VCaP (cell line): Measurements from ENCODE around the gene FFAR1.

Source experiments
- H3K27ac ChIP-seq: fragments of 450-650 bp; 2 replicates; pipeline ENCODE4 v1.5.1; 2017
- TF ChIP-seq, protein P1 (sequence below): fragments of 450-650 bp; conservative IDR thresholded peaks from 2 replicates; pipeline ENCODE4 v1.5.1; 2017; ENCODE audit warnings: mild to moderate bottlenecking, moderate library complexity

FFAR1 gene

GRCh38 chr19:35328851-35329285 lies 18.8 kb upstream of the FFAR1 start, which contains the start of gene CD22:
Gene CD22 (plus strand): TSS chr19:35329187. CDS start chr19:35332041, 2,854 bp downstream.
- no peak within 1 kb of the TSS for H3K27ac ChIP-seq
- TF ChIP-seq, protein P1, sequence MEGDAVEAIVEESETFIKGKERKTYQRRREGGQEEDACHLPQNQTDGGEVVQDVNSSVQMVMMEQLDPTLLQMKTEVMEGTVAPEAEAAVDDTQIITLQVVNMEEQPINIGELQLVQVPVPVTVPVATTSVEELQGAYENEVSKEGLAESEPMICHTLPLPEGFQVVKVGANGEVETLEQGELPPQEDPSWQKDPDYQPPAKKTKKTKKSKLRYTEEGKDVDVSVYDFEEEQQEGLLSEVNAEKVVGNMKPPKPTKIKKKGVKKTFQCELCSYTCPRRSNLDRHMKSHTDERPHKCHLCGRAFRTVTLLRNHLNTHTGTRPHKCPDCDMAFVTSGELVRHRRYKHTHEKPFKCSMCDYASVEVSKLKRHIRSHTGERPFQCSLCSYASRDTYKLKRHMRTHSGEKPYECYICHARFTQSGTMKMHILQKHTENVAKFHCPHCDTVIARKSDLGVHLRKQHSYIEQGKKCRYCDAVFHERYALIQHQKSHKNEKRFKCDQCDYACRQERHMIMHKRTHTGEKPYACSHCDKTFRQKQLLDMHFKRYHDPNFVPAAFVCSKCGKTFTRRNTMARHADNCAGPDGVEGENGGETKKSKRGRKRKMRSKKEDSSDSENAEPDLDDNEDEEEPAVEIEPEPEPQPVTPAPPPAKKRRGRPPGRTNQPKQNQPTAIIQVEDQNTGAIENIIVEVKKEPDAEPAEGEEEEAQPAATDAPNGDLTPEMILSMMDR = no peak

- no peak overlapping the region for H3K27ac ChIP-seq
- TF ChIP-seq, protein P1 = no peak
Observed at GRCh38 chr19:35329323-35329722, 18.4 kb upstream of the FFAR1 start.

DNA sequence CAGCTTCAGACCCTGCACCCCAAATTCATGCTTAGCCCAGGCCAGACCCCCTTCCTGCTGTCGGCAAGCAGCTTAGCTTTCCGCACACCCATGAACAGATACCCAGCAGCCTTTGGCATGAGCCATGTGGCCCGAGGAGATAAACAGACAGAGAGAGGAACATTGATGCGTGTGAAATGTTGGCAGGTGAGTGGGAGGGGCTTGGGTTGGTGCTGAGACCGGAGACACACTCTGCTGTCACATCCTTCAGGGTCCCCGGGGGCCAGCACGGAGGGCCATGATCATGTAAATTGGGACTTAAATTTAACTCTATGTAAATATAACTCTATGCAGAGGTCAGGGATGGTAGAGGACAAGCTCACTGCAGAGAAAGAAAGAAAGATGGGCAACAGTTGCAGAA lies 17.2 kb upstream of the FFAR1 start:
- no peak overlapping the region for H3K27ac ChIP-seq
- TF ChIP-seq, protein P1 = no peak

- TF ChIP-seq, protein P1 = no peak
- H3K27ac ChIP-seq = no peak overlapping the region
Observed at GRCh38 chr19:35331551-35332214, 16.0 kb upstream of the FFAR1 start.

DNA sequence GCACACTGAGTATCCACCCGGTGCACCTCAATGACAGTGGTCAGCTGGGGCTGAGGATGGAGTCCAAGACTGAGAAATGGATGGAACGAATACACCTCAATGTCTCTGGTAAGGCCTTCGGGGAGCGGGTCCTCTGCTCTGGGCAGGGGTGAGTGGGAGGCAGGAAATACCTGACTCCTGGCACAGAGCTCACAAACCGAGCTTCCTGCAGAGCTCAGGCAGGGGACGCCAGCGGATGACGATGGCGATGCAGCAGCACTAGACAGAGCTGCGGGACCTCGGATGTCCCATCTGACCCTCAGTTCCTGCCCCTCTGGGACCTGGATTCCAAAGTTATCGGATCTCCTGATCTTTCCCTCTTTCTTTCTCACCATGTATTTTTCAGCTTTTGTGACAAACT lies 14.9 kb upstream of the FFAR1 start:
- TF ChIP-seq, protein P1 = no peak
- no peak overlapping the region for H3K27ac ChIP-seq

DNA sequence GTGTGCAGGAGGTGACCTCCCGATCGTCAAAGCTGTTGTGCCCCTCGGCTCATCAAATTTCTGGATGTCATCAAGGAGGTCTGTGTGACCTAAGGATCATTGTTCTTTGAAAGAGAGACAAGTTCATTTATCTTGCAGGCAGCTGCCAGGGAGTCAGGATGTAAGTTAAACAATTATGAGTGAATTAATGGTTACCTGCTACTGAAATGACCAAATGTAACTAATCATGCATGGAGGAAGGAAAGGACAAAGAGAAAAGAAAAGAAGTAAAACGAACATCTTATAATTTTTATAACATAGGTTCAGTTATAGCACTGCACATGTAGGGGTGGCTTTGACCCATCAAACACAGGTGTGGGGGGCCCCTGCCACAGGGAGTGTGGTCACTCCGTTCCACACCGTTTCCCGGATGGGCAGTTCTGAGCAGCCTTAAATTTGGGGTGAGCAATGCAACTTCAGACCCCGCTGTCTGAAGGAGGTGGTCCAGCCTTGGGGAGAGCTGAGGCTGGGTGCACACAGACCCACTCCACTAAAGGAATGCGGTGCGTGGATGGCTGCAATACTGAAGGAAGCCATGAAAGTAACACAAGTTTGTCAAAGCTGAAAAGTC lies 13.5 kb upstream of the FFAR1 start:
- H3K27ac ChIP-seq = no peak overlapping the region
- TF ChIP-seq, protein P1 = no peak

DNA sequence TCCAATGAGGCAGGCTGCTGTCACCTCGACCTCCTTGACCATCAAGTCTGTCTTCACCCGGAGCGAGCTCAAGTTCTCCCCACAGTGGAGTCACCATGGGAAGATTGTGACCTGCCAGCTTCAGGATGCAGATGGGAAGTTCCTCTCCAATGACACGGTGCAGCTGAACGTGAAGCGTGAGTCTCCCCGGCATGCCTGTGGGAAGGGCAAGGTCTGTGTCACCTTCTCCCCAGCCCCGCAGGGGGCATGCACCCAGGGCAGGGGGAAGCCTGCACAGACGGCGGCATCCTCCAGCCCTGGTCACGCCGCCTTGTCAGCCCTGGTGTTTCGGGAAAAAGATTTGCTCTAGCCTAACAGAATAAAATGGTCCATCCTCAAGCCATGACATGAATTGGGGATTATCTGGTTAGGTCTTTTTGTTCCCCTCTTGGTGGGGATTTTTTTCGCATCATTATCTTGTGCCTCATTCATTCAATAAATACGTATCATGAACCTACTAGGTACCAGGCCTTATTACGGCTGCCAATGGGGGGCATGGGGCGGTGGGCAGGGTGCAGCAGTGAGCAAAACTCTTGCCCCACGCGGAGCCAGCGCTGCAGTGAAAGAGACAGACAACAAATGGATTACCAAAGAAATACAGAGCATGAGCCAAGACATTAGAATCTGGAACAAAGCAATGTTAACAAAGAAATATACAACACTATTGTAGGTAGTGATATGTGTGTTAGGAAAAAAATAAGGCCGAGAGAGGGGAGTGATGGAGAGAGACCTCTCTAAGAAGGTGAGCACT lies 11.3 kb upstream of the FFAR1 start:
- H3K27ac ChIP-seq = no peak overlapping the region
- TF ChIP-seq, protein P1 = no peak
